ENCODE measurements around the gene HHIP.

Gene HHIP

GRCh38 chr4:144659447-144659846 lies 13.5 kb downstream of the HHIP start:
- H3K4me2 ChIP-seq (ENCODE audit: low read length): no peak overlapping the region
- no peaks in the 10 kb centered on the region for H4K20me1 ChIP-seq (ENCODE audit: control insufficient read depth, insufficient read depth, low read depth, low read length)
- H3K9me2 ChIP-seq (replicated peaks; ENCODE audit: control insufficient read depth, low read length): no peaks in the 10 kb centered on the region
- no peak overlapping the region for H3K27ac ChIP-seq (ENCODE audit: low read depth, low read length)
- no peak for TF ChIP-seq EZH2phosphoT487 (IDR thresholded peaks at IDR 0.05; ENCODE audit: borderline replicate concordance, low read length)
- TF ChIP-seq, protein P1, sequence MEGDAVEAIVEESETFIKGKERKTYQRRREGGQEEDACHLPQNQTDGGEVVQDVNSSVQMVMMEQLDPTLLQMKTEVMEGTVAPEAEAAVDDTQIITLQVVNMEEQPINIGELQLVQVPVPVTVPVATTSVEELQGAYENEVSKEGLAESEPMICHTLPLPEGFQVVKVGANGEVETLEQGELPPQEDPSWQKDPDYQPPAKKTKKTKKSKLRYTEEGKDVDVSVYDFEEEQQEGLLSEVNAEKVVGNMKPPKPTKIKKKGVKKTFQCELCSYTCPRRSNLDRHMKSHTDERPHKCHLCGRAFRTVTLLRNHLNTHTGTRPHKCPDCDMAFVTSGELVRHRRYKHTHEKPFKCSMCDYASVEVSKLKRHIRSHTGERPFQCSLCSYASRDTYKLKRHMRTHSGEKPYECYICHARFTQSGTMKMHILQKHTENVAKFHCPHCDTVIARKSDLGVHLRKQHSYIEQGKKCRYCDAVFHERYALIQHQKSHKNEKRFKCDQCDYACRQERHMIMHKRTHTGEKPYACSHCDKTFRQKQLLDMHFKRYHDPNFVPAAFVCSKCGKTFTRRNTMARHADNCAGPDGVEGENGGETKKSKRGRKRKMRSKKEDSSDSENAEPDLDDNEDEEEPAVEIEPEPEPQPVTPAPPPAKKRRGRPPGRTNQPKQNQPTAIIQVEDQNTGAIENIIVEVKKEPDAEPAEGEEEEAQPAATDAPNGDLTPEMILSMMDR (IDR thresholded peaks at IDR 0.05; ENCODE audit: low read depth, low read length, poor library complexity, severe bottlenecking): no peak
- no peak overlapping the region for H3K4me3 ChIP-seq (ENCODE audit: low read length)
- H3K9me3 ChIP-seq (ENCODE audit: control insufficient read depth, insufficient read depth, low read length): no peaks in the 10 kb centered on the region
- H3K36me3 ChIP-seq (ENCODE audit: control insufficient read depth, low read length): no peaks in the 10 kb centered on the region
- no peaks in the 10 kb centered on the region for H3F3A ChIP-seq (ENCODE audit: control insufficient read depth, insufficient read depth)
- no peaks in the 10 kb centered on the region for H3K4me1 ChIP-seq (ENCODE audit: control insufficient read depth, low read length)
- H3K27me3 ChIP-seq (ENCODE audit: control insufficient read depth, low read length): no peaks in the 10 kb centered on the region; the same call in 1 of the 2 replicates
- H3K79me2 ChIP-seq (ENCODE audit: control insufficient read depth, low read length): no peaks in the 10 kb centered on the region

DNA sequence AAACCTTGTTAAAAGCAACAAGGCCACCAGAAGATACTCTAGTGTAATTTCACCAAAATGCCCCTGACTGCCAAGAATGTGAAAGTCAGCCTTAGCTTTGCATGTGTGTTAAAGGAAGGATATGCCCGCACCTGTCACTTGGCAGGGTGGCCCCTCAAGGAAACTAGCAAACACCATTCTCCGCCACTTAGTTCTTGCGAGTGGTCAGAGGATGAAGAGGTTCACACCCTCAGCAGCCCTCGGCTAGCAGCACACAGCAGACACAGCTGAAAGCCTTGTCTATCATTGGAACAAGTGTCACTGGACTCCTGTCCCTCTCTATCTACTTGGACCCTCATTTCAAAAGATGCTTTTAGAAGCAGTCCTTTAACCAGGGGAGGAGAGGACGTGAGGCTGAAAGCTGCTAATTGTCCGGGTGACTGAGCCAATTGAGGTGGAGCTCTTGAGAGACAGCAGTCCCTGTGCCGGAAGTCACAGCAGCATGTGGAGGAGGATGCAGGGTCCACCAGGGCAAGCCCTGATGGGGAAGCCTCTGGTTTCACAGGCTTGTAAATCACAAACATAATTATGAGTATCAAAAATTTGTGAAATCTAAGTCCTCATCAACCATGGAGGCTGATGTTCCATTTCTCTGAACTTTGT lies 18.0 kb downstream of the HHIP start:
- Histone ChIP-seq H3K9me2 (replicated peaks; ENCODE audit: control insufficient read depth, low read length) (no peaks in the 10 kb centered on the region), H3K79me2 (ENCODE audit: control insufficient read depth, low read length) (no peaks in the 10 kb centered on the region), H3K4me1 (ENCODE audit: control insufficient read depth, low read length) (no peaks in the 10 kb centered on the region), H4K20me1 (ENCODE audit: control insufficient read depth, insufficient read depth, low read depth, low read length) (no peaks in the 10 kb centered on the region), H3F3A (ENCODE audit: control insufficient read depth, insufficient read depth) (no peaks in the 10 kb centered on the region), H3K4me2 (ENCODE audit: low read length) (no peak overlapping the region), H3K36me3 (ENCODE audit: control insufficient read depth, low read length) (no peaks in the 10 kb centered on the region), H3K27ac (ENCODE audit: low read depth, low read length) (no peak overlapping the region), H3K27me3 (ENCODE audit: control insufficient read depth, low read length) (no peaks in the 10 kb centered on the region; the same call in 1 of the 2 replicates), H3K9me3 (ENCODE audit: control insufficient read depth, insufficient read depth, low read length) (no peaks in the 10 kb centered on the region), H3K4me3 (ENCODE audit: low read length) (no peak overlapping the region)
- TF ChIP-seq, protein P1 (IDR thresholded peaks at IDR 0.05; ENCODE audit: low read depth, low read length, poor library complexity, severe bottlenecking): no peak
- no peak for TF ChIP-seq EZH2phosphoT487 (IDR thresholded peaks at IDR 0.05; ENCODE audit: borderline replicate concordance, low read length)

GRCh38 chr4:144666539-144667175 lies 20.7 kb downstream of the HHIP start:
- no peak overlapping the region for H3K4me3 ChIP-seq (ENCODE audit: low read length)

More at GRCh38 chr4:144666539-144667175, 20.7 kb downstream of the HHIP start:
- no peaks in the 10 kb centered on the region for H3K36me3 ChIP-seq (ENCODE audit: control insufficient read depth, low read length)
- H3K79me2 ChIP-seq (ENCODE audit: control insufficient read depth, low read length): no peaks in the 10 kb centered on the region
- H3K27ac ChIP-seq (ENCODE audit: low read depth, low read length): no peak overlapping the region
- no peaks in the 10 kb centered on the region for H3K9me2 ChIP-seq (replicated peaks; ENCODE audit: control insufficient read depth, low read length)
- H3K4me2 ChIP-seq (ENCODE audit: low read length): no peak overlapping the region
- H4K20me1 ChIP-seq (ENCODE audit: control insufficient read depth, insufficient read depth, low read depth, low read length): no peaks in the 10 kb centered on the region
- no peaks in the 10 kb centered on the region for H3K9me3 ChIP-seq (ENCODE audit: control insufficient read depth, insufficient read depth, low read length)
- no peaks in the 10 kb centered on the region; the same call in 1 of the 2 replicates for H3K27me3 ChIP-seq (ENCODE audit: control insufficient read depth, low read length)
- TF ChIP-seq EZH2phosphoT487 (IDR thresholded peaks at IDR 0.05; ENCODE audit: borderline replicate concordance, low read length): no peak
- TF ChIP-seq, protein P1 (IDR thresholded peaks at IDR 0.05; ENCODE audit: low read depth, low read length, poor library complexity, severe bottlenecking): no peak
- no peaks in the 10 kb centered on the region for H3F3A ChIP-seq (ENCODE audit: control insufficient read depth, insufficient read depth)
- no peaks in the 10 kb centered on the region for H3K4me1 ChIP-seq (ENCODE audit: control insufficient read depth, low read length)

Data from DOHH2 (cell line).